EL (cell line): ENCODE measurements around the gene SEC24D.

Experiments used
- DNase-seq: peaks from one replicate; pipeline ENCODE4 v3.0.0-alpha.2; 2016

SEC24D gene

GRCh38 chr4:118703118-118703517, 132.8 kb downstream of the SEC24D start:
- DNase-seq, result no peak

DNA sequence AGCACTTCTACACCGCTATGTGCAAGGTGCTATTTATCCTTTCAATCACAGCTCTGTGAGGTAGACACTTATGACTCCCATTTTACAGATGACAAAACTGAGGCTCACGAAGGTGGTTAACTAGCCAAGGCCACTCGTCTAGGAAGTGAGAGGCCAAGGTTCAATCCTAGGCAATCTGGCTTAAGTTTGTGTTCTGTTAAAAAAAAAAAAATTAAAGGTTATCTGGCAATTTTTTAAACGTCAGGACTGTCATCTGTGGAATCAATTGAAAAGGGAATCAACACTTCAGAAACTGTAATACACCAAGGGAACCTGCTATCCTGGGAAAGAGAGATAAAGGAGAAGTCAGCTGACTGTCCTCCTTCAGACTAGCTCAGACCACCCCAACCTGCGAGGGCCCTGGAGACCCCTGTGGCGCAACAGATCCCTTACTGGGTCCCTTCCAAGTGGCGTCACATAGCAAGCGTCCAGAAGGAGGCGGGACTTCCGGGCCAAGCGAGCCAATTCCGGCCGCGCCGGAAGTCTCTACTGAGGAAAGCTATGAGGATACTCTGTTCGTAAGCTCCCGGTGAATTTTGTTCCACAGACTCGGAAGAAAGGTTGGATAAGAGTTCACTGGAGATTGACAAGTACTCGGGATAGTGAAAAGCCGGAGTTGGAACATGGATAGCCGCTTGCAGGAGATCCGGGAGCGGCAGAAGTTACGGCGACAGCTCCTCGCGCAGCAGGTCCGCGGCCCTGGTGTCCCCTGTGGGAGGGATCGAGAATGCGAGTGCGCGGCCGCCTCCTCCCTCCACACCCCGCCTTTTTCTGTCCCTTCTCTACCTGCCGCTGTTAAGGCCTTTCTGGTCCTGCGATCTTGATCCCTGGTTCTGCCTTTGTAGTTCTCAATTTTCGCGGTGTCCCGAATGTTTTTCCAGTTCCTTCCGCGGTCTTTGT, 150.8 kb downstream of the SEC24D start, which contains the start of gene METTL14:
TSS of gene METTL14 (plus strand) at position 520 of the 939 bp plus-strand sequence. CDS start at position 663, 143 bp downstream.
- DNase-seq, result peak; percentile 88

- DNase-seq, result peak; percentile 25
These were observed 152.4 kb downstream of the SEC24D start for GRCh38 chr4:118683513-118683912.

DNA sequence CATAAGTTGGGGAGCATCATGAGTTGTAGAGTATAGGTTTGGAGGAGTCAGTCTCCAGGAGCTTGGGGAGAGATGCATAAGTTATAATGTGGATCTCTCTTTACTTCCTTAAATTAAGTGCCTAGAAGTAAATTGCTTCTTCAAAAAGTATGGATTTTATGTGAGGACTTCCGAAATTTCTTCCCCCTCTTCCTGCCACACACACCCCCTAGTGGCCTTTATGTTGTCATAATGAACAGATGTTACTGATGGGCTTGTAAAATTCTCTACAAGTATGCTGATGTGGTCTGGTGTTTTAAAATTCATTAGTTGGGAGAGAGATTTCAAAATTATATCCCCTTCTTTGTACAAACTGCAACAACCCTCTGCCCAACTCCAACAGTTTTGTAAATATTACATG, 153.0 kb downstream of the SEC24D start:
- DNase-seq, result peak; percentile 52

DNA sequence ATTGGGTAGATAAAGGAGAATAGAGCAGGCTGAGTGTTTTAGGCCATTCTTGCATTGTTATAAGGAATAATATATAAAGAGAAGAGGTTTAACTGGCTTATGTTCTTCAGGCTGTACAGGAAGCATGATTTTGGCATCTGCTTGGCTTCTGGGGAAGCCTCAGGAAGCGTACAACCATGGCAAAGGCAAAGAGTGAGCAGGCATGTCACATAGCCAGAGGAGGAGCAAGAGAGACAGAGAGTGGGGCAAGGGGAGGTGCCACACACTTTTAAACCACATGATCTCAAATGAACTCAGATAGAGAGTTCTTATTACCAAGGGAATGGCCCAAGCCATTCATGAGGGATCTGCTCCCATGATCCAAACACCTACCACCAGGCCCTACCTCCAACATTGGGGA, 155.1 kb downstream of the SEC24D start:
- DNase-seq, result no peak

DNA sequence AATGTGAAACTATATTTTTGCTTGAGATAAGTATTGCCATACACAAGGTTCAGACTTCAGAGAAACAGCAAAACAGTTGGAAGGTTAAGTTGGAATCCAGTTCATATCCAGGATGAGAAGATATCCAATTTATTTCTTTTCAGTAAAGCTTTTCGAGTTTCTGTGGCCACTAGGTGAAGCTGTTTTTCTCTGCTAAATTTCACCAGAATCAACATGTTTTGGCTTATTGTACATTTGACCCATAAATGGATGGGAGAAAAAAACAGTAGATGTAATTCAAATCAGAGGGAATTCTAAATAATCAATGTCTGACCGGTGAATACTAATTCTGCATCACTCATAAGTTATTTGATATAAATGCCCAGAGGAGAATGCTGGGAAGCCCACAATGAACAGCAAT, 159.8 kb downstream of the SEC24D start:
- DNase-seq, result no peak
